AG04450 (cell line): ENCODE results near the gene SMURF1. TPM values are rescaled to one million over a fixed set of nuclear protein-coding genes. Genes with fewer than 3 reads are reported as not detected.

Experiments used
- CTCF ChIA-PET: fragments of 300-600, 350-600 bp; formaldehyde crosslinking; extraction: SDS; loops from one replicate; lab custom pipeline; 2022; ENCODE audit warnings: antibody characterized with exemption, inconsistent platforms; lab: Charles Lee
- POLR2A ChIA-PET: fragments of 350-600 bp; formaldehyde crosslinking; extraction: SDS; loops from one replicate; lab custom pipeline; 2021; ENCODE audit warnings: antibody characterized with exemption, inconsistent platforms; lab: Yijun Ruan, JAX
- DNase-seq: peaks from one replicate; pipeline ENCODE4 v3.0.0-alpha.2; 2011; ENCODE audit warnings: low read depth, low spot score
- H3K27ac ChIP-seq: one replicate; pipeline ENCODE4 v1.5.1; 2012; ENCODE audit warnings: low read depth, low read length, control low read depth
- H3K27me3 ChIP-seq: one replicate; pipeline ENCODE4 v1.6.0; 2012; ENCODE audit warnings: low read length; ENCODE audit not compliant: control insufficient read depth, insufficient read depth
- H3K4me3 ChIP-seq: 2 replicates; pipeline ENCODE4 v1.5.1; 2011; ENCODE audit warnings: mild to moderate bottlenecking, low read depth, low read length, control low read depth
- H3K9me3 ChIP-seq: 2 replicates; pipeline ENCODE4 v1.5.1; 2012; ENCODE audit warnings: low read length; ENCODE audit not compliant: control insufficient read depth, insufficient read depth
- CTCF ChIP-seq: IDR thresholded peaks from 2 replicates; pipeline ENCODE4 v1.5.1; 2011; ENCODE audit warnings: low read depth, low read length, control low read depth, inconsistent platforms
- polyA plus RNA-seq: library from polyadenylated mRNA; depleted of rRNA; stranded (reverse); fragments of >200 nt; gene quantifications from 2 replicates; pipeline ENCODE4 v1.2.3, GENCODE V29; 2011

SMURF1 gene
- polyA plus RNA-seq, 1 experiment, result 17.1 TPM

GRCh38 chr7:99188221-99188620 is 44.3 kb upstream of the SMURF1 start:
- H3K27me3 ChIP-seq, result peaks cover 9% of the 10 kb centered on the region
- no peak overlapping the region for H3K4me3 ChIP-seq
- H3K9me3 ChIP-seq, result no peaks in the 10 kb centered on the region
- CTCF ChIA-PET, result no interaction called here
- POLR2A ChIA-PET, result no interaction called here
- H3K27ac ChIP-seq, result no peak overlapping the region
- no peak for TF ChIP-seq CTCF
- DNase-seq, result no peak

GRCh38 chr7:99184532-99185218 is 40.8 kb upstream of the SMURF1 start:
- DNase-seq, result no peak
- no peak overlapping the region for H3K4me3 ChIP-seq
- no peaks in the 10 kb centered on the region for H3K9me3 ChIP-seq
- peaks cover 13% of the 10 kb centered on the region for H3K27me3 ChIP-seq
- ChIA-PET CTCF (no interaction called here), POLR2A (no interaction called here)
- H3K27ac ChIP-seq, result no peak overlapping the region
- TF ChIP-seq CTCF, result no peak

DNA sequence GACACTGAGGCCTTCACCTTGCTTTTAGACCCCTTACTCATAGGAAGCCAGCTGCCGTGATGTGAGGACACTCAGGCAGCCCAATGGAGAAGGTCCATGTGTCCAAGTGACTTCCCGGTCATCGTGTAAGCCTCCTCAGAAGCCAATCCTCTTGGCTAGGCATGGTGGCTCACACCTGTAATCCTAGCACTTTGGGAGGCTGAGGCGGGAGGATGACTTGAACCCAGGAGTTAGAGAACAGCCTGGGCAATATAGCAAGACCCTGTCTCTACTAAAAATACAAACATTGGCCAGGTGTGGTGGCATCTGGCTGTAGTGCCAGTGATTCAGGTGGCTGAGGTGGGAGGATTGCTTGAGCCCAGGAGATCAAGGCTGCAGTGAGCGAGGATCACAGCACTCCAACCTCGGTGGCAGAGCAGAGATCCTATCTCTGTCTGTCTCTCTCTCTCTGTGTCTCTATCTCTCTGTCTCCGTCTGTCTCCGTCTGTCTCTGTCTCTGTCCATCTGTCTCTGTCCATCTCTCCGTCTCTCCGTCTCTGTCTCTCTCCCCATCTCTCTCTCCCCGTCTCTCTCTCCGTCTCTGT is 36.3 kb upstream of the SMURF1 start:
- Histone ChIP-seq H3K9me3 (no peaks in the 10 kb centered on the region), H3K27ac (no peak overlapping the region), H3K27me3 (peaks cover 14% of the 10 kb centered on the region), H3K4me3 (no peak overlapping the region)
- ChIA-PET CTCF (no interaction called here), POLR2A (no interaction called here)
- no peak for TF ChIP-seq CTCF
- no peak for DNase-seq

GRCh38 chr7:99177165-99177564 is 33.3 kb upstream of the SMURF1 start:
- Histone ChIP-seq H3K27me3 (peaks cover 9% of the 10 kb centered on the region), H3K9me3 (no peaks in the 10 kb centered on the region), H3K27ac (no peak overlapping the region), H3K4me3 (no peak overlapping the region)
- ChIA-PET POLR2A (interaction anchor here (0.6 kb wide), 1 partner anchor 10 kb away, joined by 3 read pairs; no protein-coding TSS in a partner anchor), CTCF (no interaction called here)
- DNase-seq, result no peak
- TF ChIP-seq CTCF, result no peak

DNA sequence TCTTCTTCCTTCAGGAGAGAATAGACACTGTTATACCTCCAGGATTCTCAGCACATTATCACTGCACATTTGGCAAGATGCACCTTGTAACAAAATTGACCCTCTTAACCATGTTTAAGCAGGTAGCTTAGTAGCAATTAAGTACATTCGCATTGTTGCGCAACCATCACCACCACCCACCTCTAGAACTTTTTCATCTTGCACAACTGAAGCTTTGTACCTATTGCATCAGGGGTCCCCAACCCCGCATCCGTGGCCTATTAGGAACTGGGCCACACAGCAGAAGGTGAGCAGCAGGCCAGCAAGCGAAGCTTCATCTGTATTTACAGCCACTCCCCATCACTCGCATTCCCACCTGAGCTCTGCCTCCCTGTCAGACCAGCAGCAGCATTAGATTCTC is 29.9 kb upstream of the SMURF1 start:
- CTCF ChIA-PET, result no interaction called here
- H3K27ac ChIP-seq, result no peak overlapping the region
- POLR2A ChIA-PET, result no interaction called here
- no peaks in the 10 kb centered on the region for H3K9me3 ChIP-seq
- TF ChIP-seq CTCF, result no peak
- no peak for DNase-seq
- peaks cover 13% of the 10 kb centered on the region for H3K27me3 ChIP-seq
- H3K4me3 ChIP-seq, result no peak overlapping the region
